Esophagus muscularis mucosa (tissue), 4 donors: ENCODE results near the gene MEF2C.

Source experiments
- CTCF ChIP-seq, 3 experiments: fragments of 200-600 bp in 2 of 3; fragments of 450-650 bp in 1 of 3; sonication (generic) in 2 of 3; IDR thresholded peaks; one replicate each; pipeline ENCODE4 v1.5.1; 2017 to 2019; ENCODE audit warnings: antibody characterized with exemption in 3 of 3, mild to moderate bottlenecking in 2 of 3, moderate library complexity in 1 of 3
- EP300 ChIP-seq: sonication (generic); formaldehyde crosslinking; IDR thresholded peaks from one replicate; pipeline ENCODE4 v1.6.1; 2017; ENCODE audit warnings: antibody characterized with exemption
- POLR2A ChIP-seq: fragments of 450-650 bp; IDR thresholded peaks from one replicate; pipeline ENCODE4 v1.6.1; 2017; ENCODE audit warnings: antibody characterized with exemption, moderate library complexity, mild to moderate bottlenecking, low read depth
- POLR2AphosphoS5 ChIP-seq, 2 donors: sonication (generic); formaldehyde crosslinking; IDR thresholded peaks; one replicate each; pipeline ENCODE4 v1.6.1; 2017; ENCODE audit warnings: antibody characterized with exemption in 2 of 2

DNA sequence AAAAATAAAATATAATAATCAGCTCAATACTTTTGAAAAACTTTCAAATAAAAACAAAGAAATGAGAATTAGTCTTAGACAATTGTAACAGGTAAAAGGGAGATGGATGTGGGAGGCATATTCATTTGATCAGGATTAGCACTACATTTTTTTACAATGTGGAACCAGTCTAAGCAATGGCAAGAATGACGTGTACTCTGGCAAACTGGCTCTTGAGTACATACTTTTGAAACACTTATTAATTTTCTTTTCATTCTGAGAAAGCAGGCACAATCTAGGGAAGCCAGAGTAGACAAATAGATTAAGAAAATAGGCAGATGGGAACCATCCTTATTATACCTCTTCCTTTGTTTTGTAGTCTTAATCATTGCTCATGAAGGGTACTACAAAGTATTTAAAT is 79.7 kb downstream of the MEF2C start:
- TF ChIP-seq CTCF (IDR thresholded peaks at IDR 0.05): no peak
- TF ChIP-seq POLR2A: no peak
- TF ChIP-seq POLR2AphosphoS5 (IDR thresholded peaks at IDR 0.05): no peak
- TF ChIP-seq EP300: no peak
